CD4-positive, alpha-beta T cell (primary cell): Measurements from ENCODE around the gene MRPL36. TPM values are rescaled to one million over a fixed set of nuclear protein-coding genes. Genes with fewer than 3 reads are reported as not detected.

Source experiments
- ATAC-seq: fragments of 200-7000 bp; cut with Tn5 transposase; one replicate; pipeline ENCODE4 v1.10.0; 2022; ENCODE audit warnings: mild to moderate bottlenecking; ENCODE audit not compliant: poor library complexity
- CTCF ChIA-PET: fragments of 350-600 bp; sonication (Branson Sonifier 250); formaldehyde crosslinking; loops from one replicate; lab custom pipeline; 2021; ENCODE audit warnings: antibody characterized with exemption, inconsistent platforms; lab: Charles Lee
- POLR2A ChIA-PET: fragments of 350-600 bp; sonication (Branson Sonifier 250); formaldehyde crosslinking; loops from one replicate; lab custom pipeline; 2021; ENCODE audit warnings: antibody characterized with exemption, inconsistent platforms; lab: Charles Lee
- DNase-seq, 14 experiments: peaks; one replicate each; pipeline ENCODE4 v3.0.0-alpha.2; 2013 to 2020; ENCODE audit warnings: mixed read lengths in 2 of 14
- H3K27ac ChIP-seq, 2 donors: one replicate each; pipeline versions ENCODE4 v1.5.1 to v1.7.0; 2013; ENCODE audit warnings: low read length in 2 of 2, low read depth in 1 of 2, mild to moderate bottlenecking in 1 of 2
- H3K27me3 ChIP-seq, 2 experiments: 1 replicate in 1 of 2; 2 replicates in 1 of 2; pipeline versions ENCODE4 v1.6.1 to v1.7.0; 2013; ENCODE audit warnings: low read length in 2 of 2, control low read depth in 1 of 2, mild to moderate bottlenecking in 1 of 2, moderate library complexity in 1 of 2; ENCODE audit not compliant: insufficient read depth in 2 of 2, control insufficient read depth in 1 of 2
- H3K36me3 ChIP-seq: one replicate; pipeline ENCODE4 v1.6.1; 2013; ENCODE audit warnings: low read length, control low read depth; ENCODE audit not compliant: insufficient read depth
- H3K4me1 ChIP-seq: one replicate; pipeline ENCODE4 v1.6.1; 2013; ENCODE audit warnings: low read length, control low read depth; ENCODE audit not compliant: insufficient read depth
- H3K4me3 ChIP-seq: one replicate; pipeline ENCODE4 v1.5.1; 2013; ENCODE audit warnings: mild to moderate bottlenecking, low read length, moderate library complexity
- H3K9me3 ChIP-seq, 2 experiments: 1 replicate in 1 of 2; 2 replicates in 1 of 2; pipeline versions ENCODE4 v1.6.1 to v1.7.0; 2013; ENCODE audit warnings: low read length in 2 of 2, mild to moderate bottlenecking in 2 of 2, control low read depth in 1 of 2, moderate library complexity in 1 of 2; ENCODE audit not compliant: control insufficient read depth in 1 of 2, insufficient read depth in 1 of 2
- H3K27ac Mint-ChIP-seq: one replicate; pipeline ENCODE4 v1.8.0; 2020; ENCODE audit warnings: mixed read lengths
- H3K27me3 Mint-ChIP-seq: one replicate; pipeline ENCODE4 v1.8.0; 2021; ENCODE audit warnings: mixed read lengths
- H3K36me3 Mint-ChIP-seq: one replicate; pipeline ENCODE4 v1.8.0; 2021; ENCODE audit warnings: low read depth, mixed read lengths
- H3K4me1 Mint-ChIP-seq: one replicate; pipeline ENCODE4 v1.8.0; 2021; ENCODE audit warnings: low read depth, mixed read lengths
- H3K4me3 Mint-ChIP-seq: one replicate; pipeline ENCODE4 v1.8.0; 2020; ENCODE audit warnings: mild to moderate bottlenecking, mixed read lengths
- H3K9me3 Mint-ChIP-seq: one replicate; pipeline ENCODE4 v1.8.0; 2020; ENCODE audit warnings: mixed read lengths
- intact Hi-C, 2 experiments: fragments of 100-400 bp; cut with DNase I in 1 of 2; cut with micrococcal nuclease in 1 of 2; formaldehyde crosslinking; loops; one replicate each; pipeline versions ENCODE4 v1.15.1 to v1.9.0; 2023 to 2025; cut with DNase I, micrococcal nuclease
- total RNA-seq, 174 experiments: library from RNA in 2 of 174; stranded (reverse) in 2 of 174; gene quantifications; one replicate each; pipeline ENCODE4 v1.2.3 and lab custom pipeline; 2021 to 2026
- TF ChIP-seq, protein P1 (sequence below): fragments of 200-600 bp; IDR thresholded peaks from one replicate; pipeline ENCODE4 v1.8.0; 2022; ENCODE audit warnings: antibody characterized with exemption, mild to moderate bottlenecking

The MRPL36 gene
- total RNA-seq, 2 experiments from 2014 or later, result 14.3 to 18.2 TPM

DNA sequence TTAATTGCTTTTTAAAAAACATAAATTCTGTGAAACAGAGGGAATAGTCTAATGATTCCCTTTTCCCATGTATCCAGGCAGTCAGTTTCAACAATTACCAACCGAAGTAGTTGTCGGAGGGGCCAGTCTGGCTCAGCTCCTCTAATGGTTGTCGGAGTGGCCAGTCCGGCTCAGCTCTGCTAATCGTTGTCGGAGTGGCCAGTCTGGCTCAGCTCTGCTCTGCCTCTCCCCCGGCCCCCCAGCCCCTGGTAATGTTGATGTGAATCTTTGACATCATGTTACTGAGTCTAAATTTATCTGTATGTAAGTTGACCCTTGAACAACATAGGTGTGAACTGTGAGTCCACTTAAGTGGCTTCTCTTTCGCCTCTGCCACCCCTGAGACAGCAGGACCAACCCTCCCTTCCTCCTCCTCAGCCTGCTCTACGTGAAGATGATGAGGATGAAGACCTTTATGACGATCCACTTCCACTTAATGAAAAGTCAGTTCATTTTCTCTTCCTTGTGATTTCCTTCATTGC lies 11.0 kb upstream of the MRPL36 start:
- H3K9me3 ChIP-seq, result no peaks in the 10 kb centered on the region
- peaks cover 8% of the 10 kb centered on the region for H3K4me1 Mint-ChIP-seq
- H3K4me3 ChIP-seq, result no peak overlapping the region
- H3K4me3 Mint-ChIP-seq, result no peak overlapping the region
- H3K27me3 ChIP-seq, result no peaks in the 10 kb centered on the region
- H3K27me3 Mint-ChIP-seq, result no peaks in the 10 kb centered on the region
- intact Hi-C loops, result no loop called here
- DNase-seq (no peak), ATAC-seq (no peak)
- no peaks in the 10 kb centered on the region for H3K9me3 Mint-ChIP-seq
- H3K27ac ChIP-seq, result no peak overlapping the region
- peaks cover 93% of the 10 kb centered on the region for H3K36me3 ChIP-seq
- ChIA-PET CTCF (no interaction called here), POLR2A (no interaction called here)
- H3K4me1 ChIP-seq, result peaks cover 3% of the 10 kb centered on the region
- TF ChIP-seq, protein P1, sequence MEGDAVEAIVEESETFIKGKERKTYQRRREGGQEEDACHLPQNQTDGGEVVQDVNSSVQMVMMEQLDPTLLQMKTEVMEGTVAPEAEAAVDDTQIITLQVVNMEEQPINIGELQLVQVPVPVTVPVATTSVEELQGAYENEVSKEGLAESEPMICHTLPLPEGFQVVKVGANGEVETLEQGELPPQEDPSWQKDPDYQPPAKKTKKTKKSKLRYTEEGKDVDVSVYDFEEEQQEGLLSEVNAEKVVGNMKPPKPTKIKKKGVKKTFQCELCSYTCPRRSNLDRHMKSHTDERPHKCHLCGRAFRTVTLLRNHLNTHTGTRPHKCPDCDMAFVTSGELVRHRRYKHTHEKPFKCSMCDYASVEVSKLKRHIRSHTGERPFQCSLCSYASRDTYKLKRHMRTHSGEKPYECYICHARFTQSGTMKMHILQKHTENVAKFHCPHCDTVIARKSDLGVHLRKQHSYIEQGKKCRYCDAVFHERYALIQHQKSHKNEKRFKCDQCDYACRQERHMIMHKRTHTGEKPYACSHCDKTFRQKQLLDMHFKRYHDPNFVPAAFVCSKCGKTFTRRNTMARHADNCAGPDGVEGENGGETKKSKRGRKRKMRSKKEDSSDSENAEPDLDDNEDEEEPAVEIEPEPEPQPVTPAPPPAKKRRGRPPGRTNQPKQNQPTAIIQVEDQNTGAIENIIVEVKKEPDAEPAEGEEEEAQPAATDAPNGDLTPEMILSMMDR, result no peak
- peaks cover 93% of the 10 kb centered on the region for H3K36me3 Mint-ChIP-seq
- H3K27ac Mint-ChIP-seq, result no peak overlapping the region

DNA sequence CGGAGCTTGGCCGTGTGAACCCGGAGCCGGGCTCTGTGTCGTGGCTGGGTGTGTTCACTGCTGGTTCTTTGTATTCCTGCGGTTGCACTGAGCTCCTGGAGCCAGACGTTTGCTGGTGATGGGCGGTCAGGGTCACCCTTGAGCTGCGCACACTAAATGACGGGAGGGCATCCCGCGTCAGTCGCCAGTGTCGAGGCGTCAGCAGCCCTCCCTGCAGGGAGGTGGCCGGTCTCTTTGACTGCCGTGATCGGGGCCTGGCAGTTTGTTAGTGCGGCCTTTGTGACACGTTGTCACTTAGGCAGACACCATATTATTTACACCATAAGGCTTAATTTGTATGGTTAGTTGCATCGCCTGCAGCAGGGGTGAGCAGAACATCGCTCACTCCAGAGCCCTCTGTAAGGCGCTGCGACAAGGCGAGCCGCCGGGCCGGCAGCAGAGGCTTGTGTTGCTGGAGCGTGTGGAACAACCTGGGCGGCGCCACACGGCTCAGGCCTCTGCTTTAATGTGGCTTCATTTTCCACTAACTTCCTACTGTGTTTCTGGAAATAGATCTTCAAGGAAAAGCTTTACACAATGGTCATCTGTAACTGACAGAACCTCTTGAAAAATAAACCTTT lies 9.9 kb upstream of the MRPL36 start:
- CTCF ChIA-PET, result no interaction called here
- Histone ChIP-seq H3K36me3 (peaks cover 93% of the 10 kb centered on the region), H3K4me1 (peaks cover 5% of the 10 kb centered on the region), H3K4me3 (no peak overlapping the region), H3K27me3 (no peaks in the 10 kb centered on the region), H3K27ac (no peak overlapping the region), H3K9me3 (no peaks in the 10 kb centered on the region)
- Mint-ChIP-seq H3K27me3 (no peaks in the 10 kb centered on the region), H3K27ac (no peak overlapping the region), H3K36me3 (peaks cover 93% of the 10 kb centered on the region), H3K9me3 (no peaks in the 10 kb centered on the region), H3K4me3 (no peak overlapping the region), H3K4me1 (peaks cover 11% of the 10 kb centered on the region)
- ATAC-seq, result no peak
- intact Hi-C loops, result no loop called here
- DNase-seq, result peak in 1 of 14 experiments; percentile 22
- TF ChIP-seq, protein P1, result no peak
- POLR2A ChIA-PET, result no interaction called here

DNA sequence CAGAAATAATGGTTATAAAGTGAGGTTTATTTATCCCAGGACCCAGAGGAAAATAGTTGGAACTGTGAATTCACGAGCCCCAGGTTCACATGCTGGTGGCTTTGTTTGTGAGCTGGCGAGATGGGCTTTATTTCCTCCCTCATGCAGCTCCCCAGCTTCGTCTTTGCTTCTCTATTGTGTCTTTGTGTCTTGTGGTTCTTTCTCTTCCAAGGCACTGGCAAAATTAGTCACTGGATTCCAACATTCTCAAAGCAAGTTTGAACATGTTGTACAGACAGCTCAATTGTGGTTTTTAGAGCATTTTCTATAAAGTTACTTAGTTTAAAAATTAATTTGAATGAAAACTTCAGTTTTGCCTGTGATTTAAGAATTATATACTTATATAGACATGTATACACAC lies 8.8 kb upstream of the MRPL36 start:
- DNase-seq (no peak), ATAC-seq (no peak)
- H3K4me1 ChIP-seq, result peaks cover 13% of the 10 kb centered on the region
- intact Hi-C loops, result no loop called here
- peaks cover 93% of the 10 kb centered on the region for H3K36me3 ChIP-seq
- H3K4me3 ChIP-seq, result no peak overlapping the region
- CTCF ChIA-PET, result no interaction called here
- H3K27me3 Mint-ChIP-seq, result no peaks in the 10 kb centered on the region
- H3K9me3 Mint-ChIP-seq, result no peaks in the 10 kb centered on the region
- no peaks in the 10 kb centered on the region for H3K27me3 ChIP-seq
- H3K4me1 Mint-ChIP-seq, result peaks cover 21% of the 10 kb centered on the region
- no peak overlapping the region for H3K27ac ChIP-seq
- no peak overlapping the region for H3K27ac Mint-ChIP-seq
- TF ChIP-seq, protein P1, result no peak
- H3K36me3 Mint-ChIP-seq, result peaks cover 93% of the 10 kb centered on the region
- POLR2A ChIA-PET, result no interaction called here
- no peak overlapping the region for H3K4me3 Mint-ChIP-seq
- H3K9me3 ChIP-seq, result no peaks in the 10 kb centered on the region
